OCI-LY7 (cell line): Measurements from ENCODE around the gene CLSTN2.

Source experiments
- CTCF ChIP-seq: fragments of 200-600 bp; sonication (generic); conservative IDR thresholded peaks from 2 replicates; pipeline ENCODE4 v1.5.1; 2014; ENCODE audit warnings: mild to moderate bottlenecking, antibody characterized with exemption, low read length, moderate library complexity, mixed read lengths
- EZH2phosphoT487 ChIP-seq: fragments of 200-600 bp; sonication (generic); IDR thresholded peaks from 2 replicates; pipeline ENCODE4 v1.6.1; 2018; ENCODE audit warnings: low read depth, borderline replicate concordance, mild to moderate bottlenecking, mixed run types, antibody characterized with exemption, low read length, moderate library complexity, mixed read lengths

- TF ChIP-seq CTCF (no peak), EZH2phosphoT487 (no peak)
Measured at GRCh38 chr3:139887431-139887830, 47.6 kb upstream of the CLSTN2 start.
